Keratinocyte (primary cell): Measurements from ENCODE around the gene ZNF546.

Source experiments
- EZH2 ChIP-seq: IDR thresholded peaks from one replicate; pipeline ENCODE4 v1.6.1; 2012; ENCODE audit warnings: inconsistent platforms, mild to moderate bottlenecking, low read length, moderate library complexity
- TF ChIP-seq, protein P1 (sequence below), 3 experiments: IDR thresholded peaks in 1 of 3; conservative IDR thresholded peaks in 1 of 3; optimal IDR thresholded peaks in 1 of 3; 2 replicates in 2 of 3; 3 replicates in 1 of 3; pipeline versions ENCODE3 to v1.5.1; 2011; ENCODE audit warnings: low read length in 3 of 3, mild to moderate bottlenecking in 3 of 3, moderate library complexity in 2 of 3, control low read depth in 1 of 3, inconsistent platforms in 1 of 3; ENCODE audit not compliant: insufficient read depth in 2 of 3; ENCODE audit errors: extremely low read depth in 1 of 3

DNA sequence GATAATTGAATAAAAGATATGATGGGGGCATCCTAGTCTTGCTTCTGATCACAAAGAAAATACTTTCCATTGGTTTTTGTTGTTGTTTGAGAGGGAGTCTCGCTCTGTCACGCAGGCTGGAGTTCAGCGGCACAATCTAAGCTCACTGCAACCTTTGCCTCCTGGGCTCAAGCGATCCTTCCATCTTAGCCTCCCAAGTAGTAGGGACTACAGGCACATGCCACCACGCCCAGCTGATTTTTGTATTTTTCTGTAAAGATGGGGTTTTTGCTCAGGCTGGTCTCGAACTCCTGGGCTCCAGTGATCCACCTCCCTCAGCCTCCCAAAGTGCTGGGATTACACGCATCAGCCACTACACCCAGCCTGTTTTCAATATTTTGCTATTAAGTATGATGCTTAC, 42.9 kb upstream of the ZNF546 start:
- TF ChIP-seq, protein P1, sequence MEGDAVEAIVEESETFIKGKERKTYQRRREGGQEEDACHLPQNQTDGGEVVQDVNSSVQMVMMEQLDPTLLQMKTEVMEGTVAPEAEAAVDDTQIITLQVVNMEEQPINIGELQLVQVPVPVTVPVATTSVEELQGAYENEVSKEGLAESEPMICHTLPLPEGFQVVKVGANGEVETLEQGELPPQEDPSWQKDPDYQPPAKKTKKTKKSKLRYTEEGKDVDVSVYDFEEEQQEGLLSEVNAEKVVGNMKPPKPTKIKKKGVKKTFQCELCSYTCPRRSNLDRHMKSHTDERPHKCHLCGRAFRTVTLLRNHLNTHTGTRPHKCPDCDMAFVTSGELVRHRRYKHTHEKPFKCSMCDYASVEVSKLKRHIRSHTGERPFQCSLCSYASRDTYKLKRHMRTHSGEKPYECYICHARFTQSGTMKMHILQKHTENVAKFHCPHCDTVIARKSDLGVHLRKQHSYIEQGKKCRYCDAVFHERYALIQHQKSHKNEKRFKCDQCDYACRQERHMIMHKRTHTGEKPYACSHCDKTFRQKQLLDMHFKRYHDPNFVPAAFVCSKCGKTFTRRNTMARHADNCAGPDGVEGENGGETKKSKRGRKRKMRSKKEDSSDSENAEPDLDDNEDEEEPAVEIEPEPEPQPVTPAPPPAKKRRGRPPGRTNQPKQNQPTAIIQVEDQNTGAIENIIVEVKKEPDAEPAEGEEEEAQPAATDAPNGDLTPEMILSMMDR (optimal IDR thresholded peaks at IDR 0.05 in 1 of 3, IDR thresholded peaks at IDR 0.05 in 1 of 3, conservative IDR thresholded peaks at IDR 0.05 in 1 of 3; ENCODE audit: extremely low read depth in 1 of 3, insufficient read depth in 2 of 3, low read length in 3 of 3), result no peak
- TF ChIP-seq EZH2, result no peak
